NCI-H1092 treated with DMSO at 0.1 percent for 48 hours (cell line): Measurements from ENCODE around the gene MYH9.

Source experiments
- DNase-seq: peaks from one replicate; lab custom pipeline; 2025; lab: John Stamatoyannopoulos, UW

Gene MYH9

DNA sequence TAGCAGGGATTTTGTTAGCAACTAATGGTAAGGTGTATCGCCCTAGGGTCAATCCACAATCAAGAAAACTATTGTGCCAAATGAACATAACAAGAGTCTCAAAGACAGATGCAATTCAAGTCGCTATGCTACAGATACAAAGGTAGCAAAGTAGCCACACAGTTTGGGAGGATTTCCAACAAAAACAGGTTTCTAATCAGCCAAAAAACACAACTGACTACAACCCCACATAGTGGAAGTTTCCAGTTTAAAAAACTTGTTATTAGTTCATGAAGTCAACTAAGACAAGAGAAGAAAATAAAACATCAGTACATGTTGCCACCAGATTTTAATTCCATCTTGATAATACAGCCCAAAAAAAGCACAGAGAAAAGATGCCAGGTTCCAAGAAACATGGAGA lies 38.0 kb downstream of the MYH9 start:
- DNase-seq, result no peak

DNA sequence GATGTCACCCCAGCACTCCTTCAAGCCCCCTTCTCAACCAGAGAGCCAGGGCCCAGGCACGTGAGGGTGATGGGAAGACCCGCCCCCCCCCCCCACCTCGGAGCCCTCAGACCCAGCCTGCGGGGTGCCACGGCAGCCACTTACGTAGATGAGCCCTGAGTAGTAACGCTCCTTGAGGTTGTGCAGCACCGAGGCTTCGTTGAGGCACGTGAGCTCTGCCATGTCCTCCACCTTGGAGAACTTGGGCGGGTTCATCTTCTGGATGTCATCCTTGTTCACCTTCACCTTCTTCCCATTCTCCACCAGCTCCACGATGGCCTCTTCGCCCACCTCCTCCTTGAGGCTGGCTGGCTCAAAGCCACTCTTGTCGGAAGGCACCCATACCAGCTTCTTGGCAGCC lies 39.0 kb downstream of the MYH9 start:
- no peak for DNase-seq

DNA sequence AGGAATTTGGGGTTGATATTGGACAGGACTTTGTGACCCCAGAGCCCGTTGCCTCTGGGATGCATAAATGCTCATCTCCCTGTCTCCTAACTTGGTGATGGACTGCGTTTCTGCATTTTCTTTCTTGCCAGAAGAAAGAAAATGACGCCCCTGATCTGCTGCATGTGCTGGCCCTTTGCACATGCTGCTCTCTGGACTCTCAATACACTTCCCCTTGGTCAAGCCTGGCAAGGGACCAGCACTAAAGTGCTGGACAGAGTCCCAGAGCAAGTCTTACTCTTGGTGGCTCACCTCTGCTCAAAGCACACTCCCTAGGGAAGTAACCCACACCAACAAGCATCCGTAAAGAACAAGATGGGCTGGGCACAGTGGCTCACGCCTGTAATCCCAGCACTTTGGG lies 40.7 kb downstream of the MYH9 start:
- no peak for DNase-seq

DNA sequence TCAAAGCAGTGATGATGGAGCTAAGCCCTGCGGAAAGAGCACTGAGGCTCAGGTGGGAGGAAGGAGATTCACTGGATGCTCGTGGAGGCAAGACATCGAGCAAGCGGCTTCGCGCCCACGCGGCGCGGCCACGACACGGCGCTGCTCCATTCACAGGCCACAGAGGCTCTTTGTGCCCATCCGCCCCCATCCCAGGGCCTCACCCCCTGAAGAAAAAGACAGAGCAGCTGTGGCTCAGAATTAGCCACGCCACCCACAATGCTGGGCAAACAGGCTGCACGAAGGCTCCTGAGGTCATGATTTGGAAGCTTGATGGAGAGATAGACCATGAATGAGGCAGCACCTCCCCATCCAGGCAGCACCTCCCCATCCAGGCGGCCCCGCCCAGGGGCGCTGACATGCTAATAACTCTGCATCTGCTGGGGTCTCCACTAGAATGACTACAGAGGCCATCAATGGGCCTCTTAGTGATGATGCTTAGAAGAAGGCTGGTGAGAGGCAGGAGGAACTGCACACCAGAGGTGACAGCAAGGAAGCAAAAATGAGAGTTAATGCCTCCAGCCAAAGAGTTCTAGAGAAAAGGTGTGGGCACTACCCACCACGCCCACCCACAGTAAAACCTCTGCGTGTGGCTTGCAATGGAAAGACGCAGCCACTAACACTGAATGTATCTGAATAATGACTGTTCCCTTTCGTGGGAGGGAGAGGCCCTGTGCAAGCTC lies 43.5 kb downstream of the MYH9 start:
- no peak for DNase-seq

DNA sequence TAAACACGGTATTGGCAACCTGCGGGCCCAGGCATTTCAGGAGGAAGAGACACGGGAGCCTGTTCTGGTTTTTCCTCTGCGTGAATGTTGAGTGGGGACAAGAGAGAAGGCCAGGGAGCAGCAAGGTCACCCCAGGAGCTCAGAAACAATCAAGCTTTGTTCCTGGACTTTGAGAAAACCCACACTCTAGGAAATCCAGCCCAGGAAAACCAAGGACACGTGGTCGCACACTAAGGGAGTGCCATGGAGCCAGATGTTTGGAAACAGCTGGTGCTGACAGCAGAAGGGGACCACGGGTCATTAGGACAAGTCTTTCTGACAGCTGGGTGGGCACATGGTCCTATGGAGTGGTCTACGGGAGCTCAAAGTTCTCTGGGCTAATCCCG lies 44.1 kb downstream of the MYH9 start:
- DNase-seq, result no peak

DNA sequence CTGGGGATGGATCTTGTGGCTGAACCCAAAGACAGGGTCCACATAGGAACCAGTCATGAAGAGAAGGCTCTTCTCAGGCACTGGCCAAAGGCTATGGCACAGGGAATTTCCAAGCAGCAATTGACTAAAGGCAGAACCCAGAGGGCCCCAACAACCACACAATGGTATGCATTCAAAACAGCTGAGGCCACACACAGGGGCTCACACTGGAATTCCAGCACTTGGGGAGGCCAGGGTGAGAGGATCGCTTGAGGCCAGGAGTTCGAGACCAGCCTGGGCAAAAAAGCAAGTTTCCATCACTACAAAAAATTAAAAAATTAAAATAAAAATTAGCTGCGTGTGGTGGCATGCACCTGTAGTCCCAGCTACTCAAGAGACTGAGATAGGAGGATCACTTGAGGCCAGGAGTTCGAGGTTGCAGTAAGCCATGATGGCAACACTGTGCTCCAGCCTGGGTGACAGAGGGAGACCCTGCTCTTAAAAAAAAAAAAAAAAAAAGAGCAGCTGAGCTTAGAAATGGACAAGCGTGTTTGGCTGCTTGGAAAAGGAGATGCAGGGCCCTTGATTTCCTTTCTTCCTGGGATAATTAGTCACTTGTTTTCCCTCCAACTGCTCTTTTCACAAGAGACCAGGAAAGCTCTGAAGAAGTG lies 44.6 kb downstream of the MYH9 start:
- DNase-seq, result peak; percentile 31

DNA sequence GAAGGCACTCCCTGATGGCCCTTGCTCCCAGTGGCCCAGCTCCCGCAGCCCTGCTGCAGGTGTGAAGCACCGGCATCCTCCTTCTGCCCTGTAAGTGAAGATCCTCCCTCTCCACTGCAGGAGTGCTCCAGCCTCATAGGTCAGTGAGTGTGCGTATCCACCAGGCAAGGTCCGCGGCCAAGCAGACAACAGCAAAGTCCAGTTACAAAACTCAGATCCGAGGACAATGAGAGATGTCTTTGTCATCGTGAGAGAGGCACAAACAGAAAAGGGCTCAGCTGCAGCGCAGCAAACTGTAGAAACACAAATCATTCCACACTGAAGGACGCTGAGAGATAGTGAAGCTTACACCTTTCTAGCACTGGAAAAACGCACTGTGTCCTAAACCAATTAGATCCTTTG lies 46.1 kb downstream of the MYH9 start:
- no peak for DNase-seq

DNA sequence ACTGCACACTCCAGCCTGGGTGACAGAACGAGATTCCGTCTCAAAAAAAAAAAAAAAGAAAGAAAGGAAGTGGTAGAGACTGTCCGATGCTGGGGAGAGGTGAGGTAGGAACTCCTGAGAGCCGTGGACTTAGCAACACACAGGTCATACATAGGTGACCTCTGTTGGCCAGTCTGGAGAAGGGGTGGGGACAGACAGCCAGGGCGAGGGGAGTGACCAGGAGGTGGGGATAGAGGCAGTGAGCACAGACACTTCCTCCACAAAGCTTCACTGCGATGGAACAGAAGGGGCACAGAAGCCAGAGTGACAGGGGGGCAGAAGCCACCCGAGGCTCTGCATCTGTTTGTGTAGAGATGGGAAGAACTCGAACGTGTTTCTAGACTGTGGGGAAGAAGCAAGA lies 47.1 kb downstream of the MYH9 start:
- no peak for DNase-seq

DNA sequence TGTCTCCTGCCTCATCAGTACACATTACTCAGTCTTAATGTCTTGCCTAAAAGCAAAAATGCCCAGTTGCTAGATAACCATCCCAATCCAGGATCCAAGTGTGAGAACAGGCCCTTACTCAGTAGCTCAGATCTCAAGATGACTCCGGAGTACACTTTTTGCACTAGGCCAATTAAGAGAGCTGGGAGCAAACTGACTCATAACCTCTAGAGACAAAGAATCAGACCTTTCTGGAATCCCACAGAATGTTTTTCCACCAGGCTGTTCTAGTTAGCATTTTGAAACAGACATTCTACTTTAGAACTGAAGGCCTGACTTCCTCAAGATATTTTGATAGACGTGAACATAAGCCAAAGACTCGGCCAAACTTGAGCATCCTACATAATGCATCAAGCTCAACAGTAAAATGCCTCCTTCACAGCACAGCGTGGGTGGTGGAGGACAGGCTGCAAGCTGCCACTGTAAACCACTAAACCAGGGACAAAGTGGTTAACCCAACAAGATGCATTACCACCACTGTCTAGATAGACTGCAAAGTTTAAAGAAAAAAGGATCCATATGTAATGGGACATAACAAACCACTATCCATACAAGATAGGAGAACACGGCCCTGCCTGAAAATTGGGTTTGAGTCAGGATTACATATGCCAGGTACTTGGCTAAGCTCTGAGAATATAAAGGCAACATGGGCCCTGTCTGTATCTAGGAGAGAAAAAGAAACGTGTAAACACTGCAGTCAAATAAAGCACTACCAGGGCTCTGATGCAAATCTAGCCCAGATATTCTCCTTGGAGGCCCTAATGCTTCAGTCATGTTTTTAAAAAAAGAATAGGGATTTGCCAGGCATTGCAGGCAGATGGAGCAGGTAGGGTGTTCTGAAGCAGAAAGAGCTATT lies 48.3 kb downstream of the MYH9 start:
- DNase-seq, result no peak

DNA sequence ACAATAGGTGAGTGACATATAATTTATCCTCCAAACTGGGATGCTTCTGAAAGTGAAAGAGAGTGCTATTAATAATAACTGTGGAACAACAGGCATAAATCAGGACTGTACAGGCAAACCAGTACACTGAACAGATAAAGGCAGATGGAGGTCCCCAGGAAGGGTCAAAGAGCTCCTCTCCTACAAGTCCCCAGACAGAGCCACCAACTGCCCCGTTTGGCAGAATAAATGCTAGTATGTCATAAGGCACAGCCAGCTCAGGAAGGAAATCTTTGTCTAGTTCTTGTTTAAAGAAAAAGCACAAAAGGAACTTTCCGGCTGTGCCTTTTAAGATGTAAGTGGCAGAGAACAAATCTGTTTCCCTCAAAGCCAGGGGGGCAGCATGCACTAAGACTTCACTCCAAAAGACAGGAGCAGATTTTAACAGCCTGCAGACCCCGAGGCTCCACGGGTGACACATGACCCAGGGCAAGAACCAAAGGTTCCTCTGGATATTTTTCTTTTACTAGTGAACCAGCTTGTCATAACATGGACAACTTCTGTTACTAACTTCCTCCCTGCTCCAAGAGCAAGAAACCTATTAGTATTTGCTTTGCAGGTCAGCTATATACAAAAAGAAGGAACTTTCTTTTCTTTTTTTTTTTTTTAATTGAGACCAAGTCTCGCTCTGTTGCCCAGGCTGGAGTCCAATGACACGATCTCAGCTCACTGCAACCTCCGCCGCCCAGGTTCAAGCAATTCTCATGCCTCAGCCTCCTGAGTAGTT lies 50.2 kb downstream of the MYH9 start:
- DNase-seq, result no peak

DNA sequence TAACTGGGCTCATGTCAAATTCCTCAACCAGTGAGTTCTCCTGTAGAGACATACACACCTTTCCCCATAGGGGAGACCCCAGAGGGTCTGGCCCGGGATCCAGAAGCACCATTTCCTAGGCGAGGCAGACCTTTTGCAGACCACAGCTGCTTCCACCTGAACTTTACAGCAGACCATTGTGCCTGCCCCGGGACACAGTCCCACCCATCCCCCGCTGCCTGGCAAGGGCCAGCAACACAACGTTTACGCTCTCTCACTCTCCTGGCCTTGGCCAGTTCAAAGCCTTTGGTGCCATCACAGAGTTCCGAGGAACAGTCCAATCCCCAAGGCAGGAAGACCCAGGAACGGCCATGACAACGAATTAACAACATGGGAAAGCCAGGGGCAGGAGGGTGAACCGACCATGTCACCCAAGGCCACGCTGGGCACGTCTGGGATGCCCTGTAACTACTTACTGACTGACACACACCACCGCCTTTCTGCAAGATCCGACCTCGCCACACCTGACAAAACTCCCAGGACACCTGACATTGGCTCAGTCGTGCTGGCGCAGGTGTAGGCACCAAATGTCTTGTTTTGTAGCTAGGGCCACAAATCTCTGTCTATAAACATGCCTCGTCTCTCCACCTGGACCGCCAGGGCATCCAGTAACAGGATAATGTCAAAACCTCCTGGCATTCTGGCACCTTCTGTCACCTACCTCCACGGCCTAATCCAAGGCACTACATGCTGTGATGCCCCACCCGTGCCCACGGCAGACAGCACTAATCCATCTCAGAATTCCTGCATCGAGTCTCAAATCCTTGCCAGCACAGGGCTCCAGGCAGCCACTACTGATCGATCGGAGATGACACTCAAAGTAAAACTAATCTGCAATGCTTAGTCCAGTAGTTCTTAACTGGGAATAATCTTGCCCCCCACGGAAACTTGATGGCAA lies 51.3 kb downstream of the MYH9 start:
- no peak for DNase-seq

DNA sequence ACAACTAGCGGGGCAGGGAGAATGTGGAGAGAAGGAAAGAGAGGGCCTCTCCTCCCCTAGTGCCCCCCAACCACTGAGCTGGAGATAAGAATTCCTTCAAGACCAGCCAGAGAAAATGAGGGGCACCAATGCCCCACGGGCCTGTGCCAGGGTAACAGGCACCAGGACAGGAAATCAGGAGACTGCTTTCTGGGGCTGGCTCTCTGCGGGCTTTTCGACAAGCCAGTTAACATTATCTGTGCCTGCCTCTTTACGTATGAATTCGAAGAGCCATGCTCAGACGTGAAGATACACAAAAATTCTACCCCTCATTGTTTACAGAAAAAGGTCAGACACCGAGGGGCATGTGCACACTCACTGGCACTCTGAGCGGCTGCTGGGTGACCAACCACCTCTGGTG lies 52.1 kb downstream of the MYH9 start:
- no peak for DNase-seq

DNA sequence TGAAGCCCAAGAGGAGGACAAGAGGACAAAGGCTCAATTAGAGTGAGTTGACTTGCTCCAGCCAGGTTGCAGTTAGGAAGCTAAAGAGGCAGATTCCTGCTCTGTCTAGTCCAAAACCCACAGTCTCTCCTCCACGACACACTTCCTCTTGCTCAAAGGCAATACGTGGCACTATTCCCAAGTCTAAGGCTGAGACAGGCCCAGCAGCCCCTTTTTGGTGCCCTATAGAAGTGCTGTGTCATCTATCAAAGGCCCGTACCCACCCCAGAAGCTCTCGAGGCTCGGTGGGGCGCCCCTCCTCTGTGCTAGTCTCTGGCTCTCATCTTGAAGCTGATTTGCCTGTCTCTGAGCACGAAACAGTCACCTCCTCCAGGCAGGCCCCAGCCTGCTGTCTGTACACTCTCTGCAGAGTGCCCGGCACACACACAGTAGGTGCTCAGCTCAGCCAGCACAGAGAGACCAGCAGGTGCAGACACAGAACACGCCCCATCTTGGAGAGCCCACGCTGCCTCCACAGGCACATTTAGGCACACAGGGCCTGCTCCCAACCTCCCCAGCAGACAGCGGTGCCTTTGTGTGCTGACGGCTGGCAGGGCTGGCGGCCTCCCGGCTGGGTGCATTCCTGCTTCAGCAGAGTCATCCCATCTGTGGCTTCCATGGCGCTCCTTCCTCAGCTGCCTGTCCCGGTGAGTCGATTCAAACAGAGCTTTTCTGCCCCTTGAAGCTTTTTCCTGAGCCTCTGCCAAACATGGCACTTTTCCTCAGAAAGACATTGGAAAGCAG lies 52.8 kb downstream of the MYH9 start:
- no peak for DNase-seq

DNA sequence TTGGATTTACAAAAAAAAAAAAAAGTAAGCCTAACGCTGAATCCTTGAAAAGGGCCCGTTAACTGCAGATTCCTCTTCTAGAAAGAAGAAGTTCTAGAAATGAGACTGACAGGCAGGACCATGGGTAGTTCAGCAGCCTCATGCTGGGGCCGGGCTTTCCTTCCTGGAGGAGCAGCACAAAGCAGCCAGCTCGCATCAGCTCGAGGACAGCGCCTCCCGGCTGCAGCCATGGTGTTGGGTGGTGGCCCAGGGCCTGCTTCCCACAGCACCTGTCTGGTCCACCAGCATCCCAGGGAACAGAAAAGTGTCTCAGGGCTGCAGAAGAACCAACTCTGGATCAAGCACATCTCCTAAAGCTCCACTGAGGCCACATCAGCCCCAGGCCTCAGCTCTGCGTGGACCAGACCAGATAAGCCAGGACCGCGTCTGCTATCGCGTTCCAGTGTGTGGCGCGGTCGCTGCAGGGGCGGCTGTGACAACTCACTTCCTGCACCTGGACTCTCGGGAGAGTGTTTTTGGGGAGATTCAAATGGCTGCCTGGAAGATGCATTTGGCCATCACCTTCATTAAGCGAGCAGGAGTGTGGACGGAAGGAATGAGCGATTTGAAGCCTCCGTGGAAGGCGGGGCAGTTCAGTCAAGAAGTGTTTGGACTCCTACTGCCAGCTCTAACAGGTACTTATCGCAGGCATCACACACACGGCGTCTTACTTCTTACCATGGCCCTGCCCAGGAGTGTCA lies 53.5 kb downstream of the MYH9 start:
- DNase-seq, result no peak

DNA sequence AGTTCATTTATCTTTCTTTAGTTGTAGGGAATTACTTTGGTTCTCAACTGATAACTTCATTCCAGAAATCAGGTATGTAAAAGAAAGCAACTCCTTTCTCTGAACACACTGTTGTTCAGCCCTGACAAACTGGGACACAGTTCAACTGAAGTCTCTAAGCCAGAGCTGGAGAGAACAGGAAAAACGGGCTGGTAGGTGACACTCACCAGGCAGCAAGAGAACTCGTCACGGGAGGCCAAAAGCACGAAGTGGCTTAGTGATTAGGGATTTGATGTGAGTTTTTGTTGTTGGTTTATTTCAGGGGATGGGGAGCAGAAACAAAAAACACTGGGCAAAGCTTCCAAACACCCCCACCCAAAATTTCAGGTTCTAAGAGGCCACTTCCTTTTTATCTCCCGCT lies 54.1 kb downstream of the MYH9 start:
- DNase-seq, result no peak

DNA sequence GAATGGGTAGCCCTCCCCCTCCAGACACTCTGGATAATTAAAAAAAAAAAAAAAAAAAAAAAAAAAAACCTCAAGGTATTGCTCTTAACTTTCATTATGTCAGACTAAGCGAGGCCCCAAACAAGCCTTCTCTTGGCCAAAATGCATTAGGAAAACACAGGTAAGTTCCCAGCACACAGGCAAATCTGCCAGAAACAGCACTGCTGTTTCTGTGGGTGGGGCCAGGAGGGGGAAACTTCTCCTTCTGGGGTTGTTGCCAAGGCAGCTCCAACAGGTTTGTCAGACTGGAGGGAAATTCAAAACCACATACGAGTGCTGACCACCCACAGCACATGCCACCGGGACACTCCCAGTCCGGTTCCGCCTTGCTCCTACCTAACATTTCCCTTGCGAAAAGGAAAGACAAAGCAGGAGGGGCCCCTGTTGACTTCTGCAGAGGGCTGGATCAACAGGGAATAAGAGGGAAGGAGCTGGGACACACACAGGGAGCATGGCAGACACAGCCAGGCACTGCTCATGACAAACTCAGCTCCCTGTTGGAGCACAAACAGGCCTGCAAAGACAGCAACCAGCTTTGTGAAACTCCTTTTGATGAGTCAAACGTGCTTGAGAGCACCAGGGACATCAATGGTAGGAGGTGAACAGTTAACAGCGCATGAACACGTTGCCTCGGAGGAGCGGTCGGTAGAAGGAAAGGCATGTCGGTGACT lies 55.0 kb downstream of the MYH9 start:
- peak; percentile 60 for DNase-seq

DNA sequence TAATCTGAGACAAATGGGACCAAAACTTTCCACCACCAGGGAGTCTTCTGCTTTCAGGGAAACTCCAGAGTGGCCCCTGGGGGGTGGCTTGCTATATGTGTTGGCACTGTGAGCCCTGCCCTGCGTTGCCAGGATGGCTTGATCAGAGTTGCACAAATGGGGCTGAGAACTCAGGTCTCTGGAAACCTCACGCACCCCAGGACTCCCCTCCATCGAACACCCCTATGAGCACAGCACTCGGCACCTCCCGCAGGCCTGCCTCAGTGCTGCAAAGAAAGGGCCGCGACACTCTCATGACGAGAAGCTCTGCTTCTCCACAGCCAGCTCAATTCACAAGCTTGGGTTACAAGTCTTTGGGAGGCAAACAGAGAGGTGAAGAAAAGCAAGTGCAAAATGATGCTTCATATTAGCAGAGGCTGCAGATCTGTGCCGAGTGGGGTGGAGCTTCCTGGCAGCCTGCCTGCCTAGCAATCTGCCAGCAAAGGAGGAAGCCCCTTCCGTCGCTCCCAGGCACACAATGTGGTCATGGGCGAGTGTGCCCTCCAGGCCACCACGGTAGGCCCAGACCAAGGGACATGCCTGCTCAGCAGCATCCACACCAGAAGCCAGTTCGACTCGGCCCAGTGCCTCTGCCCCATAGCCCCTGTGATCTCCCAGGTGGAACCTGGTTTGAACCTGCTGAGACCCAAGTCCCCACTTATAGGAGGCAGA lies 55.7 kb downstream of the MYH9 start:
- peak; percentile 61 for DNase-seq

DNA sequence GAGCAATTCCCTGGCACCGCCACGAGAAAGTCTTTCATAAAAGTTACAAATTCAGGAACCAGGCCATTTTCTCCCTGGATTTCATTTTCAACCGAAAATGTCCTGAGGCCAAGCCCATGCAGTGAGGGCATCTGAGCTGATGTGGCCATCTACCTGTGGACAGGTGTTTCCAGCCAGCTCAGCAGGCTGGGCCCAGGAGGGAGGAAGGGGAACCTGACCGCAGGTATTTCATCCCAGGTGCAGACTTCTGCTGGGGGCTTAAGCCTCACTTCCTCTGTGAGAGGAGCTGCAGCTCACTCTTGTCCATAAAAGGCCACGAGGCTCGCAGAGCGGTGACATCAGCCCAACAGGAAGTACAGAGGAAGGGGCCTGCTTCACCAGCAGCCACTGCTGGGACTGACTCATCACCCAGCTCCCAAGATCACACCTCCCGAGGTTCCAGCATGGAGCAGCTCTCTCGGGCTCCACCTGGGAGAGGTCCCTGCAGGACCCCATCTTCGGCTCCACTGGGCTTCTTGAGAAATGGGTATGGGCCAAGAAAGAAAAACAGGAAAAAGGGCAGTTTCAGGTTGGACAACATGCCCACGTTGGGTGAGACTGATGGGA lies 56.4 kb downstream of the MYH9 start:
- DNase-seq, result no peak
